Spleen (tissue), 7 donors: Measurements from ENCODE around the gene ZNF385B.

ENCODE experiments used
- CTCF ChIP-seq, 11 experiments: fragments of 200-600 bp in 7 of 11; fragments of 450-650 bp in 4 of 11; sonication (generic) in 4 of 11; IDR thresholded peaks in 8 of 11; conservative IDR thresholded peaks in 3 of 11; 1 replicate in 7 of 11; 2 replicates in 4 of 11; pipeline versions ENCODE4 v1.4.0 to v1.8.0; 2016 to 2021; ENCODE audit warnings: antibody characterized with exemption in 11 of 11, inconsistent platforms in 4 of 11, mild to moderate bottlenecking in 1 of 11
- POLR2A ChIP-seq, 3 donors: fragments of 450-650 bp; IDR thresholded peaks; one replicate each; pipeline ENCODE4 v1.5.1; 2017; ENCODE audit warnings: antibody characterized with exemption in 3 of 3, mild to moderate bottlenecking in 1 of 3
- donor health status: DM: no; HTN: no; CAD: no; lungs with moderate emphysema.
- donor health status: DM: no; HTN: no; CAD: no.
- donor health status: DM: no; HTN: no; CAD: no.

GRCh38 chr2:179592167-179592936 is 269.1 kb downstream of the ZNF385B start:
- TF ChIP-seq CTCF (IDR thresholded peaks at IDR 0.05 in 8 of 11, conservative IDR thresholded peaks at IDR 0.05 in 3 of 11) (no peak), POLR2A (IDR thresholded peaks at IDR 0.05) (no peak)
